Activated CD4-positive, CD25-positive, alpha-beta regulatory T cell treated with anti-CD3 and anti-CD28 coated beads, Interleukin-2, amount 50 U/mL, for 72 hours (primary cell): ENCODE data around the gene DOK5.

Experiments
- DNase-seq: peaks from one replicate; pipeline ENCODE4 v3.0.0; 2021

The DOK5 gene

GRCh38 chr20:54570561-54570960, 95.2 kb downstream of the DOK5 start:
- no peak for DNase-seq

GRCh38 chr20:54572665-54573435, 97.5 kb downstream of the DOK5 start:
- DNase-seq: no peak

- no peak for DNase-seq
These were observed 98.4 kb downstream of the DOK5 start for GRCh38 chr20:54573838-54574237.

- no peak for DNase-seq
These were observed 101.1 kb downstream of the DOK5 start for GRCh38 chr20:54576518-54576917.

GRCh38 chr20:54577637-54578036, 102.2 kb downstream of the DOK5 start:
- DNase-seq: no peak

GRCh38 chr20:54585217-54585616, 109.8 kb downstream of the DOK5 start:
- DNase-seq: no peak

DNA sequence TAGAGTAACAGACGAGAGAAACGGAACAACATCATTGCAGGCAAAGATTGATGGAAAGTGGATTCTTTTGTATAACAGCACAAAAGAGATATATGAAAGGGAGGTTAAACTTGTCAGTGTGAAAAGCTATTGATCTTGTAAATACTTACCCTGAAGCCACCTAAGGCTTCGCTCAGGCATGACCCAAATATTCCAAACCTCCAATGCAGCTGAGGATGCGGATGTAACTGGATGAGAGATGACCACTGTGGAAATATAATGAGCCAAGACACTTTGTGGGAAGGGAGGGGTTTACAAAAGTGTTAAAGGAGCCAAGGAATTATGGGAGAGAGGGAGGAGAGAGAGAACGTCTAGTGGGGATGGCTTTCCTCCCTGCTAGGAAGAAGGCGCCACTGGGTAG, 112.0 kb downstream of the DOK5 start:
- no peak for DNase-seq

DNA sequence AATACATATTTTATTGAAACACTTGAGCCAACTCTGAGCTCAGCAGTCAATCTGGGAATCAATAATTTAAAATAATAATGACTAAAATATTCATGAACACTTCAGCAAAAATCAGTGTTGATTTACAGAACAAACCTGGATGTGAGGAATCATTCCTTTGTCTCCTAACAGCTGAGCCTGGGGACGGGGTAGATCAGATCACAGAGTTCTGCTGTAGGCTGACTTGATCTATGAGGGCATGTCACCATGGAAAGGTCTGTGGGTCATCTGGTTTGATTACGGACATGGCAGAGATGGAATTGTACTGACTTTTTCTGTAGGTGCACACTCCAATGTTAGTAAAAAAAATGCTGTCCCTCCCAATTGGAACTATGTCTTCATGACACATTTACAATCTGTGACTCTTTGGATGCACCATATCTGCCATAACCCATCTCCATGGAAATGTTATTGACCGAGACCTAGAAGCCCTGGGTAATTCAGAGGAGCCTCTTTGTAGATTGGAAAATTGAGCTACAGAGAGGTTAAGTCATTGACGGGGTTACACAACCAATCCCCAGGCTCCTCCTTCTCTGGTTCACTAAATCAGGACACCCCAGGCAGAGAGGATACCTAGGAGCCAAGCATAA, 114.1 kb downstream of the DOK5 start:
- no peak for DNase-seq

- DNase-seq: no peak
These were observed 115.5 kb downstream of the DOK5 start for GRCh38 chr20:54590856-54591255.

DNA sequence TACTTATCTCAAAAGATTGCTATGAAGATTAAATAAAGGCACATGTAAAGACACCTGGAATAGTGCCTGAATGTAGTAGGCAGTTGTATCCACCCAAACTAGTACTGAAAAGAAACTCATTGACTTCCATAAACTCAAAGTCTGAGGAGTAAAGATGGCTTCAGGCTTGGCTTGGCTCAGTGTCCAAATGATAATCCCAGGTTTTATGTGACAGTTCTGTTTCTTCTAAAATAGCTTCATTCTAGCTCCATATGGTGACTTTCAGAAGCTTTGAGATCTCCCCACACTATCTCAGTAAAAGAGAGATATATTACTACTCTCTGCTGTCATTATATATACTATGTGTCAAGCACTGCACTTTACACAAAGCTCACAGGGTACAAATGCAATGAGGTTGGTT, 121.3 kb downstream of the DOK5 start:
- DNase-seq: no peak

DNA sequence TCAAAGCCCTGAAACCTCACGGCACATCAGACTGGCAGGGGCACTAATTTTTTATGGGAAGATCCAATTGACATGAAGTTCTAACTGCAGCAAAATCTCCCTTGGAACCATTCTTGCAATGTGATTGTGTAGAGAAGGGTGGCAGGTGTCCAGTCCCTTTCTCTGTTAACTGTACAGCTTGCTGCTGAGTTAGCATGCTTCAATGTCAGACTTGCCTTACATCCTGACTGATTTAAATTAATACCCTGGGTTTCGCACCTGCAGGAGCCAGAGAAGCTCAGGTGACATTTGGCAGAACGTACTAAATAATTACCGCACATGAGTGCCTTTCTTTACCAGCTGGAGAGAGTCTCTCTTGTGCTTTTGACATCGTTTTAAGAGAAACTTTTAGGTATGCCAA, 123.0 kb downstream of the DOK5 start:
- no peak for DNase-seq

GRCh38 chr20:54600634-54601033, 125.2 kb downstream of the DOK5 start:
- DNase-seq: no peak

DNA sequence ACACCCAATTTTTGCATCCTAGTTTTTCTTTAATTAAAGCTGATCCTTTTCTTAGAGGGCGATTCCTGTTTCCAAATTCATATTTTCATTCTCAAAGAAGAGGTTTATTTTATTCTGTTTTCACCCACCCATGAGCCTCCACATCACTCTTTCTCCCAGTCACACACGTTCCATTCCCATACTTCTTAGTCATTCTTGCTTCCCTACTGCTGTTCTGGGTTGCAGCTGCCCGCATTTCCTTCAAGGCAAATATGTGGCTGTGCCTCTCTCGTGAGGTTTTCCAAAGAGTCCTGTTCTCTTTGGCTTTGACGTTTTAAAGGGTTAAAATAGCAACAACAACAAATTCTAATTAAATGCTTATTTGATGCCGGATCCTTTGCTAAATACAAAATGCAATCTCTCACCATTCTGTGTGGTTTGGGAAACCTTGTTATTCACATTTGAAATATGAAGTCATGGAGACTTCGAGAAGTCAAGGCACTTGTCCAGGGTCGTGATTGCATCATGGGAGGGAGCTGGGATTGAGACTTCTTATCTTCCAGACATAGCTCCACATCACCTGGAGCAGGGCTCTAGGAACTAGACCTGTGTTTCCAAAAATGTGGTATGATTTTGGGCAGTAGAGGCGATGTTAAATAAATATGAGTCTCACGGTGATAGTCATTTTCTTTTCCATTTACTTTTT, 126.6 kb downstream of the DOK5 start:
- DNase-seq: no peak

DNA sequence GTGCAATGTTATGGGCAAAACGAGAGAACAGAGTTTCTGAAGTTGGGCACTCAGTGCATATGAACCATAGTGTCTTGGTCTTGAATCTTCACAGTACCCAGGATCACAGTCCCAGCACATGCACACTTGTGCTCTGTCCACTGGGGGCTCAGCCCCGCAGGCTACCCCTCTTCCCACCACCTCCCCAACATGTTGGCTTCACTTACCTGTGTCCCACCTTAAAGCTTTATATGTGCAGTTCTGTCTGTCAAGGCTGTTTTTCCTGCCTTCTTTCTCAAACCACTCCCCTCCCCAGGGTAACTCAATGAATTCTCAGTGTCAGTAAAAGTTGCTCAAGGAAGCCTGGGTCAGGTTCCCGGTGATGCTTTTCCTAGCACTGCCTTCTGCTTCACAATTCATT, 129.9 kb downstream of the DOK5 start:
- no peak for DNase-seq

DNA sequence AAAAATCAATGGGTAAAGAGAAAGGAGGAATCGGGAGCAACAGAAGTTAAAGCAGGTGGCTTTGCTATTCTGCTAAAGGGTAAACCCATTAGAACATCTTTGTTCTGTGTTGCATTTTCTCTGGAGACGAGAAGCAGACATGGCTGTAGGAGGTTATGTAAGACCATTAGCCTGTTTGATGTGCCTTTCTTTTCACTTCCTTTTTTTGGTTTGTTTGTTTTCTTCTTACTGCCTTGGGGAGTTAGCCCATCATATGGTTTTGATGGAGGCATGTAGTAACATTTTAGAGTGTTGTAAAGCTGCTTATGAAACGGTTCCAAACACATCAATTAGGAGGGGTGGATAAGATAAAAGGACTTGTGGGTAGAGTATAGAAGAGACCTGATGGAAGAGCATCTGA, 131.0 kb downstream of the DOK5 start:
- DNase-seq: no peak

DNA sequence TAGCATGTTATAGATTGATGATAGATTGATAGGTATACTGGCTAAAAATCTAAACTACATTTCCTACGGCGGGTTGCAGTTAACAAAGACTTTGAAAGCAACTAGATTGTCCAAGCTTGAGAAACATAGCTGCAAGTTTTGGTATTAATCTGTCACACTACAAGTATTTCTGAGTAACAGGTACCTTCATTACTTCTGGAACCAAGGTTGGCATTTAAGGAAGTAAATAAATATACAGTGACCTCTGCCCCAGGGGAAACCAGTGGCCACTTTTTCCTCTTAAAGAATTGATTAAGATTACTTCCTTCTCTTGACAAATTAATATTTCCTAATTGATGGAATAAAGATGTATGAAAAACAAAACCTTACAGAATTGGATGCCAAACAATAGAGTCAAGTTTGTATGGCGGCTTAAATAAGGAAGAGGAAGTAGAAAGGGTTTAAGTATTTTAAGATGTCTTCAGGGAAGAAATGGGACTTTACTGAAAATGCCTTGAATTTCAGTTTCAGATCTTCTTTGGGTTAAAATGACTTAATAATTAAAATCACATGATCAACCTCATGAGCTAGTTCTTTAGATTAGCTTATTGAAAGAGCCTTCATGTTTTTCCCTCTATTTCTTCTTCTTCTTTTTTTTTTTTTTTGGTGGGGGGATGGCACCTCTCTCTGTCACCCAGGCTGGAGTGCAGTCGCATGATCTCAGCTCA, 132.8 kb downstream of the DOK5 start:
- DNase-seq: no peak

DNA sequence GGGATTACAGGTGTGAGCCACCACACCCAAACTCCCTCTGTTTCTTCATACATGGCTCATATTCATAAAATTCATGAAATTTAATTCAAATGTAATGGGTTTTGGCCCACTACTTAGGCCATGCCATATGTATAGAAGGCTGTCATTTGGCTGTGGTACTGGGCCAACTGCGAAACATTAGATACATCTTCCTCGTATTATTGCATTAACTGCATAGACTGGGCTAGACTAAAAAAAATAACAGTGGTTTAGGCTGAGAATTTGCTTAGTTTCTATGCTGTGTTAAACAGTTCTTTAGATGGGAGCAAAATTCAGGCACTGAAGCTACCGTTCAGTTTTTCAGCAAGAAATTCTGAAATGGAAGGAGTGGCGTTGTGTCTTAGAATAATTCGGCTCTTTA, 133.6 kb downstream of the DOK5 start:
- no peak for DNase-seq

DNA sequence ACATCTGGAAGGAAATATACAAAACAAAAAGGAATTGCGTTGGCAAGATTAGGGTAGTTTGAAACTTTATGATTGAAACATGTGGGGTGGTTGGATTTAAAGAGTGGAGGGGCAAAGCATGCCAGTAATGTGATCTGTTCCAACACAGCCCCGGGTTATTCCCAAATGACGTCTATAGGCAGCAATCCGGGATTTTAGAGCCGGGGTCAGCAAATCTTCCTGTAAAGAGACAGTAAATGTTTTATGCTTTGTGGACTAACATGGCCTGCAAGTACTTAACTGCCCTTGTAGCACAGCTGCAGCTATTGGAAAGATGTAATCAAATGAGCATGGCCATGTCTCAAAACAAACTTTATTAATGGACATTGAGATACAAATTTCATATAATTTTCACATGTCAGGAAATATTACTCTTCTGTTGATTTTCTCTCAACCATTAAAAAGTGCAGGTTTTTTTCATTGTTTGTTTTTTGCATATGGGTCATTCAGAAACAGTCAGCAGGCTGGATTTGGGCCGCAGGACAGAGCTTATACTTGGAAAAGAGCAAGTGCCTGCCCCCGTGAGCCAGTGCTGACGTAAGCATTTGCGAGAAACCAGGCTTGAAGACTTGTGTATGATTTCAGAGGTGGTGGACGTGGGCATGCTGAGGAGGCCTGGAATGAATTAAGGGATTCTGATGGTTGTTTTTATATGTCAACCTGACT, 136.5 kb downstream of the DOK5 start:
- no peak for DNase-seq

DNA sequence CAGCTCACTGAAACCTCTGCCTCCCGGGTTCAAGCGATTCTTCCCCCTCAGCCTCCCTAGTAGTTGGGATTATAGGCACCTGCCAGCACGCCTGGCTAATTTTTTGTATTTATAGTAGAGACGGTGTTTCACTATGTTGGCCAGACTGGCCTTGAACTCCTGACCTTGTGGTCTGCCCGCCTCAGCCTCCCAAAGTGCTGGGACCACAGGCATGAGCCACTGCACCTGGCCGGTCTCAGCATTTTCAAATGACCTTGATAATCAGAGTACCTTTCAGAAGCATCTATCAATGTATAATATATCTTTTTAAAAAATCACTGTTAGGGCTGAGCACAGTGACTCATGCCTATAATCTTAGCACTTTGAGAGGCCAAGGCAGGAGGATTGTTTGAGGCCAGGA, 143.0 kb downstream of the DOK5 start:
- no peak for DNase-seq

GRCh38 chr20:54619181-54619580, 143.8 kb downstream of the DOK5 start:
- DNase-seq: no peak

GRCh38 chr20:54619682-54620081, 144.3 kb downstream of the DOK5 start:
- DNase-seq: no peak

DNA sequence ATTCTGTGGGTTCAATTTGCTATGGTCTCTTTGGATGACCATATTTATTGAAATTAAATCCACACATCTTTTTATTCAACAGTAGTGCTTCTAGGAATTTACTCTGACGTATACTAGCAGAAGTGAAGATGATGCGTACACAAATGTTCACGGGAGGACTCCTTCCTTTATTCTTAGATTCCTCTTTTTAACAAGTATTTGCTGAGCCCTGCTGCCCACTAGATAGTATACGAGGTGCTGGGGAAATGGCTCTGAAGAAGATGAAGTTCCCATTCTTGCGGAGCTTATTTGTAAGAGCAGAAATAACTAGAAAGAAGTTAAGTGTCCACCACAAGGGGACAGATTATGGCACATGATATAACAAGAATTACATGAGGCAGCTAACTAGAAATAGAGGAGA, 145.2 kb downstream of the DOK5 start:
- DNase-seq: no peak
